SK-N-MC (cell line): ENCODE data around the gene CERKL.

Experiments
- DNase-seq: peaks from one replicate; pipeline ENCODE4 v3.0.0-alpha.2; 2011; ENCODE audit warnings: low read depth, low spot score
- H3K27ac ChIP-seq: fragments of 200-600 bp; sonication (generic); 2 replicates; pipeline ENCODE4 v1.5.1; 2016; ENCODE audit warnings: mixed run types
- H3K36me3 ChIP-seq: fragments of 200-600 bp; sonication (generic); 2 replicates; pipeline ENCODE4 v1.6.1; 2017; ENCODE audit warnings: antibody characterized with exemption, low read length, mixed read lengths; ENCODE audit not compliant: insufficient read depth
- H3K4me3 ChIP-seq: fragments of 200-600 bp; sonication (generic); 2 replicates; pipeline ENCODE4 v1.5.1; 2016
- H3K9ac ChIP-seq: fragments of 200-600 bp; sonication (generic); 2 replicates; pipeline ENCODE4 v1.8.0; 2017; ENCODE audit warnings: mixed run types, mixed read lengths; ENCODE audit not compliant: insufficient read length
- H3K9me3 ChIP-seq: fragments of 200-600 bp; sonication (generic); 2 replicates; pipeline ENCODE4 v1.6.1; 2017; ENCODE audit warnings: low read depth, mild to moderate bottlenecking, antibody characterized with exemption, low read length, moderate library complexity, mixed read lengths
- EZH2 ChIP-seq: fragments of 200-600 bp; sonication (generic); IDR thresholded peaks from one replicate; pipeline ENCODE4 v1.6.1; 2017; ENCODE audit warnings: antibody characterized with exemption
- FOXP2 ChIP-seq: optimal IDR thresholded peaks from 2 replicates; pipeline ENCODE3; 2011; ENCODE audit warnings: mild to moderate bottlenecking, moderate library complexity; ENCODE audit not compliant: insufficient read depth; ENCODE audit errors: extremely low read length, control extremely low read depth
- POLR2AphosphoS5 ChIP-seq: IDR thresholded peaks from 2 replicates; pipeline ENCODE4 v1.6.1; 2012; ENCODE audit warnings: mild to moderate bottlenecking, low read depth, low read length, borderline replicate concordance

CERKL gene

DNA sequence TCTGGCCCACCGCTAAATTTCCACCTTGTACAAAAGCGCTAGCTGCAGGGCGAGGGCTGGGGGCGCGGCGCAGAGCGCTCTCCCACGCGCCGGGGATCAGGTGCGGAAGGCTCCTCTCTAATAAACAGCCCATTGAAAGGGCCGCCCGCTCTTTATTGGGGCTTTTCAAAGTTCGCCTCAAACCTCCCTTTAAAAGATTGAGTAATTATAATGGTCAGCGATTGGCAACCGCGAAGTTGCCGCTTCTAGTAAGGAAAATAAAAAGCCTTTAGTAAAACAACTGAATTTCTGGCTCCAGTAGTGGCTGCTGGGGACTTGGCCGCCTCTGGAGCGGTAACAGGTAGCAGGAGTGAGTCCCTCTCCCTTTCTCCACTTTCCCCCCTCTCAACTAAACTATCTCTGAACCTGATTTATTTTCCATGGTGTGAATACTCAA is 22.7 kb upstream of the CERKL start:
- no peak overlapping the region for H3K9ac ChIP-seq
- H3K4me3 ChIP-seq, result peak overlapping the region; percentile 14; the same call in 1 of the 2 replicates
- no peak for DNase-seq
- H3K27ac ChIP-seq, result no peak overlapping the region
- TF ChIP-seq POLR2AphosphoS5, result no peak
- no peak for TF ChIP-seq EZH2
- no peak for TF ChIP-seq FOXP2
- no peaks in the 10 kb centered on the region for H3K36me3 ChIP-seq
- no peaks in the 10 kb centered on the region for H3K9me3 ChIP-seq

DNA sequence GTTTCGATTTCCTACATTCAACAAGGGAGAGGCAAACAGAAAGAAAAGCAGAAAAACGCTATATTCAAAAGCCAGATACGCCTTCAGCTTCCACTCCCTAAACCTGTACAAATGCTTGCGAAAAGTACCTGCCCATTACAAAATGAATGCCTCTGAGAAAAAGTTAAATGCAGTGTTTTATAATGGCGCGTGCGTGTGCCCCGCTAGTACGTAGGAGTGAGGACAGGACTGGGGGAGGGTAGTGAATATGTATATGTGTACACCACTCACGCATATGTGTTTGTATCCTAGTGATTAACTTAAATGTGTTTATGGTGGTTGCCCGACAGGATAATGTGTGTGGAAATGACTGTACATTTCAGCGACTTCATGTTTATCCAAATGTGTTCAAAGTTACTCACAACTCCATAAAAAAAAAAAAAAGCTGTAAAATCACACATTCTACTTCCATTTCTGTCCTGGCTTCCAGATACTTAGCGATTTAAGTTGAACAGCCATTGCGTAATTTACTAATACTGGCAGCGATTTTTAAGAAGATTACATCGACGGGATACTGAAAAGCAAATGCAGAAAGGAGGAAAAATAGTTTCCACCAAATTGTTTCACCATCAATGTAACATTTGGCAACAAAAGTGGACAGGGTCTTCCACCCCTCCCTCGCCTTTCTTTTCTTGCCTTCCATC is 22.1 kb upstream of the CERKL start:
- Histone ChIP-seq H3K4me3 (peak overlapping the region; percentile 14; the same call in 1 of the 2 replicates), H3K9ac (no peak overlapping the region), H3K27ac (no peak overlapping the region), H3K36me3 (no peaks in the 10 kb centered on the region), H3K9me3 (no peaks in the 10 kb centered on the region)
- TF ChIP-seq EZH2 (no peak), FOXP2 (no peak), POLR2AphosphoS5 (no peak)
- DNase-seq, result no peak

DNA sequence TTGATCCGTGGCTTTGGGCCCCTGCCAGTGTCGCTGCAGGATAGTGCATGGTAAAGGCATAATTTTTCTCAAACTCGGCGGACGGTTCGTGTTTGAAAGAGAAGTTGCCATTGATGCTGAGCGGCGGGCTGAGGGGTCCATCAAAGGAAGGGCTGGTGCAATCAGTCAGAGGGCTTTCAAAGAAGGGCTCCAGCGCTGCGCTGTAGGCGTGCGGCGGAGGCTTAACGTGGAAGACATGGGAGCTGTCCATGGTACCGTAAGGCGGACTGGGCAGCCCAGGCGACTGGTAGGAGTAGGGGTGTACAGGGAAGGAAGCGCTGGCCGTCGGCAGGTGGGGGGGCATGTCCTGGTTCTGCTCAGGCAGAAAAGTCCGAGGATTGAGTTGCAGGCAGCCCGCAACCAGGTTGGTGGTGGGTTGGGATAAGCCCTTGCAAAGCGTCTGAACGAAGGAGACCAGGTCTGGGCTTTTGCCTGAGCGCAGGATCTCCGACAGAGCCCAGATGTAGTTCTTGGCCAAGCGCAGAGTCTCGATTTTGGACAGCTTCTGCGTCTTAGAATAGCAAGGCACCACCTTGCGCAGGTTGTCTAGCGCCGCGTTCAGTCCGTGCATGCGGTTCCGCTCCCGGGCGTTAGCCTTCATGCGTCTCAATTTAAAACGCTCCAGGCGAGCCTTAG is 21.1 kb upstream of the CERKL start:
- DNase-seq, result peak; percentile 32
- Histone ChIP-seq H3K9me3 (no peaks in the 10 kb centered on the region), H3K36me3 (no peaks in the 10 kb centered on the region), H3K9ac (no peak overlapping the region), H3K27ac (no peak overlapping the region), H3K4me3 (no peak overlapping the region)
- TF ChIP-seq POLR2AphosphoS5, result no peak
- TF ChIP-seq EZH2, result no peak
- TF ChIP-seq FOXP2, result no peak

DNA sequence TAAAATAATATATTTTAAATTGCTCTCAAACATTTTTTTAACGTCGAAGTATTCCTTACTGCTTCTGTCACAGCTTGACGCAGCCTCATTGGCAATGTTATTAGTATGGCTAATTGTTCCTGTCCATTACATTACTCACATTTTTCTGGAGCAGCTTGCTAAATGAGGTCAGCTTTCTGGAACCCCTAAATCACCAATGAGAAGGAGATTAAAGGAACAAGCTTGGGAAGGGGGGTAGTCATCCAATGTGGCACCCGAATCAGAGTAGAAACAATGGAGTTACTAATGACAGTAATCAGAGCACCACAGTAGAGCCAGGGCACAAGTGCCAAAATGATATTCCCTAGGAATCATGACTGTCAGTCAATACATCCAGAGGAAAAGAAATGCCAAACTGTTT is 18.3 kb upstream of the CERKL start:
- TF ChIP-seq EZH2 (no peak), FOXP2 (no peak), POLR2AphosphoS5 (no peak)
- Histone ChIP-seq H3K9me3 (no peaks in the 10 kb centered on the region), H3K27ac (no peak overlapping the region), H3K4me3 (no peak overlapping the region), H3K9ac (no peak overlapping the region), H3K36me3 (no peaks in the 10 kb centered on the region)
- no peak for DNase-seq

DNA sequence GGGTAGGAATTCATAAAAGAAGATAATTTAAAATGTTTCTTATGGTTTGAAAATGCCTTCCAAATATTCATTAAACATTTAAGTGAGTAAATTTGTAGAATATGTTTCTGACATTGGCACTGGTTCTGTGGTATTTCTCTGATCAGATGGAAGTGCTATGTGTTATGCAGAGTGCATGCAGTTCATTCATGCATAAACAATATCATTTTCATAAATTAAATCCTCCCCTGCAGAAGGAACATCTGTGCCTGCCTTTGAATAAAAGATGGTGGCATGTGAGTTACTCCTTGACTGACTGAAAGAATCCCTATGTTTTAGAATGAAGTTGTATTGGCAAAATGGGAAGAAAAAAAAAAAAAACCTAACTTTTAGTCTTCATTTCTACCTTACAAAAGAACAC is 17.6 kb upstream of the CERKL start:
- Histone ChIP-seq H3K9me3 (no peaks in the 10 kb centered on the region), H3K36me3 (no peaks in the 10 kb centered on the region)
- no peak for TF ChIP-seq POLR2AphosphoS5
- no peak for TF ChIP-seq FOXP2
- TF ChIP-seq EZH2, result no peak

DNA sequence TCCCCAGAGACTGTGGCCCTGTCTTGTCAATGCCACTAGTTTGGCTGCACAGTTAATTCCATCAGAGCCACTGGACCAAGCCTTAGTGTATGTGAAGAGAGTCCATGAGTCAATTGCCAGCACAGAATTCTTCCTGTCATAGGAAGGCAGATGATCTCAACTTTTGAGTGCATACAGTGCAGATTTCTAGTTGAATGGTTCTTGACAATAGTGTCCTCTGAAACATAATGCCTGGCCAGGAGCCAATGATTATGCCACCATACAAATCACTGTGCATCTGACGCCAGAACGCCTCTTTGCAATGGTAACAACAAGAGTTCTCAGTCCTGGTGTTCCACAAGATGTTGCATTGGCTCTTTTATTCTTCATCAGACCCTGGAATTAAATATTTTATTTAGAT is 16.3 kb upstream of the CERKL start:
- Histone ChIP-seq H3K27ac (no peak overlapping the region), H3K4me3 (no peak overlapping the region), H3K9ac (no peak overlapping the region), H3K9me3 (no peaks in the 10 kb centered on the region), H3K36me3 (no peaks in the 10 kb centered on the region)
- TF ChIP-seq FOXP2 (no peak), EZH2 (no peak), POLR2AphosphoS5 (no peak)
- DNase-seq, result no peak

More for the DNA sequence above, 17.6 kb upstream of the CERKL start:
- no peak for DNase-seq
- H3K9ac ChIP-seq, result no peak overlapping the region
- H3K4me3 ChIP-seq, result no peak overlapping the region
- H3K27ac ChIP-seq, result no peak overlapping the region

DNA sequence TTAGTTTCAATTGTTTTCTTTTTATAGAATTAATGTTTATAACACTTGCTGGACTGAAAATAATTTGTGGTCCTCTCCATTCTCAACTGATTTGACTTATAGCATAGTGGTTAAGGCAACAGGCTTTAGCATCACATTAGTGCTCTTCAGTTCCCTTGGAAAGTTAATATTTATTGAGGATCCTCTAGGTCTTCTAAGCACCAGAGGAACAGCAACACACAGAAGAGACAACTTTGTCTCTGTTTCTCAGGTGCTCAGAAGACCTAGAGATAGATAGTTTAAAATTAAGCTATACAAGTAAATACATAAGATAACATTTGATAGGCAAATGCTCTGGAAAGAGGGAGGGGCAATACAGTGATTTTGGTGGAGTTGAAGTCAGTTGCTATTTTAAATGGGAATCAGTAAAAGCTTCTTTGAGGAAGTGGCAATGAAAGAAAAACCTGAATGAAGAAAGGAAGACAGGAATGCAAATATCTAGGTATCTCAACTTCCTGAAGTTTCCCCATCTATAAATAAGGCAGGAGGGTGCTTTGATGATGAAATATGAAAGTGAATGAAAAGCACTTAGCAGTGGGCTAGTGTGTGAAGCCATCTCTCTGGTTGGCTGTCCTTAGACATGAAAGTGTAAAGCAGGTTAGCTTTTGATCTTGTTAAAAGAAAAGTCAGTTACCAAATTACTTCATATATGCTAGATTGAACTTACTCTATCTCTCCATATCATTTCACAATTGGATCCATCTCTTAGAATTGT is 15.5 kb upstream of the CERKL start:
- Histone ChIP-seq H3K36me3 (no peaks in the 10 kb centered on the region), H3K9ac (no peak overlapping the region), H3K9me3 (no peaks in the 10 kb centered on the region), H3K4me3 (no peak overlapping the region), H3K27ac (no peak overlapping the region)
- TF ChIP-seq POLR2AphosphoS5 (no peak), FOXP2 (no peak), EZH2 (no peak)
- DNase-seq, result no peak

DNA sequence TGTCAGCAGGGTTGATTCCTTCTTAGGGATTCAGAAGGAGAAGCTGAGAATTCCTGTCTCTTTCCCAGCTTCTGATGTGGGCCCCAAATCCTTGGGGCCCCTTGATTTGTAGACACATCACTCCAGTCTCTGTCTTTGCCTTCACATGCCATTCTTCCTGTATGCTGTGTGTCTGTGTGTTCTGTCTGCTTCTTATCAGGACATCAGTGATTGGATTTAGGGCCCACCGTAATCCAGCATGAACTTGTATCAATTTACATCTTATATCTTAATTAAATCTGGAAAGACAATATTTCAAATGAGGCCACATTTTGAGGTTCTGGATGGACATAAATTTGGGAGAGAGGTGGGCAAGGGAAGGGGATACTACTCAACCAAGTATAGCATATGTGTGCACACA is 13.7 kb upstream of the CERKL start:
- H3K9me3 ChIP-seq, result no peaks in the 10 kb centered on the region

More for the DNA sequence above, 13.7 kb upstream of the CERKL start:
- Histone ChIP-seq H3K4me3 (no peak overlapping the region), H3K27ac (no peak overlapping the region), H3K9ac (no peak overlapping the region), H3K36me3 (no peaks in the 10 kb centered on the region)
- no peak for DNase-seq
- TF ChIP-seq POLR2AphosphoS5 (no peak), EZH2 (no peak), FOXP2 (no peak)
